ENCODE data around the gene TEAD2.
"Not testable (repeated sequence)": the region's sequence is repeated elsewhere in the genome, so short reads cannot be mapped to it uniquely, and the experiment has no call there.

Gene TEAD2

GRCh38 chr19:49383599-49383998, 21.4 kb upstream of the TEAD2 start:
- DNase-seq: no peak

GRCh38 chr19:49382639-49383038, 20.4 kb upstream of the TEAD2 start:
- DNase-seq: no peak

DNA sequence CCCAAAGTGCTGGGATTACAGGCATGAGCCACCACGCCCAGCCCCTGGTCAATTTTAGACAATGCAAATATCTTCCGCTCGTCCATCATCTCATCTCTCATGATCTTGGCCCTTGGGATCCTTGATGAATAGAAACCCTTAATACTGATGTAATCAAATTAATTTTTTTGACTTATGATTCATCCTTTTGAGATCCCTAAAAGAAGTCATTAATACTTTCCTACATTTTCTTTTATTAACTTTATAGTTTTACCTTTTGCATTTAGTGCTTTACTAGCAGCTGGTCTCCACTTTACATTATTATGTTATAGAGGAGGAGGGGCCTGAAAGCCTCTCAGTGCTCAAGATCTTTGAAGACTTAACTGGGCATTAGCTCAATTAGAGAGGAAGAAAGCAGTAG, 18.2 kb upstream of the TEAD2 start:
- DNase-seq: no peak

GRCh38 chr19:49378512-49378911, 16.3 kb upstream of the TEAD2 start:
- no peak for DNase-seq

DNA sequence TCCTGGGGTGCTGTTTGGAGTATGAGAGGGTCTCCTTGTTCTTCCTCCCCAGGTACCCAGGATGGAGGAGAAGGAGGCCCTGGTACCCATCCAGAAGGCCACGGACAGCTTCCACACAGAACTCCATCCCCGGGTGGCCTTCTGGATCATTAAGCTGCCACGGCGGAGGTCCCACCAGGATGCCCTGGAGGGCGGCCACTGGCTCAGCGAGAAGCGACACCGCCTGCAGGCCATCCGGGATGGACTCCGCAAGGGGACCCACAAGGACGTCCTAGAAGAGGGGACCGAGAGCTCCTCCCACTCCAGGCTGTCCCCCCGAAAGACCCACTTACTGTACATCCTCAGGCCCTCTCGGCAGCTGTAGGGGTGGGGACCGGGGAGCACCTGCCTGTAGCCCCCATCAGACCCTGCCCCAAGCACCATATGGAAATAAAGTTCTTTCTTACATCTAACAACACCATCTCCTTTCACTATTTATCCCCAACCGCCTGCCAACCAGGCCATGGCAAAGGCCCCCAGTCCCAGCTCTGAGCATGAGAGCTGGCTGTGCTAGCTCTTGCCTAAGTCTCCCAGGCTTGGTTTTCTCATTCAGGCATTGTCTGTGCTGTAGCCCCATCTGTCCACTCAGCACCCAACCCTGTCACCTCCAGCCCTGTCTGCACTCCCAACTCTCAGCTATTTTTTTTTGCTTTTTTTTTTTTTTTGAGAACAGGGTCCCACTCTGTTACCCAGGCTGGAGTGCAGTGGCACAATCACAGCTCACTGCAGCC, 12.6 kb upstream of the TEAD2 start:
- DNase-seq: no peak

GRCh38 chr19:49373174-49373573, 11.0 kb upstream of the TEAD2 start:
- not testable (repeated sequence) for DNase-seq

- no peak for DNase-seq
These were observed 9.0 kb upstream of the TEAD2 start for GRCh38 chr19:49371184-49371583.

GRCh38 chr19:49368711-49369358, 6.6 kb upstream of the TEAD2 start:
- DNase-seq: no peak

DNA sequence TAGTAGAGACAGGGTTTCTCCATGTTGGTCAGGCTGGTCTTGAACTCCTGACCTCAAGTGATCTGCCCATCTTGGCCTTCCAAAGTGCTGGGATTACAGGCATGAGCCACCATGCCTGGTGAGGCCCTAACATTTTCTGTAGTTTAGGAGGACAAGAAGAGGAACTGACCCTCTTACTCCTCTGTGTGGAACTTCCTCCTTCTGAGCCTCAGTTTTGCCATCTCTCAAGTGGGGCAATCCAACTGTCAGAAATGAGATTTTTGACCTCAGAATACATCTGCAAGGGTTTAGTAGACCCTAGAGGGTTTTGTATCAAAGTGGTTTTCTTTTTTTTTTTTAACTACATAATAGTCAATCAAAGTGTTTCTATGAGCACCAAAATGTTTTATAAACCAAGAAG, 3.9 kb upstream of the TEAD2 start:
- DNase-seq: no peak

DNA sequence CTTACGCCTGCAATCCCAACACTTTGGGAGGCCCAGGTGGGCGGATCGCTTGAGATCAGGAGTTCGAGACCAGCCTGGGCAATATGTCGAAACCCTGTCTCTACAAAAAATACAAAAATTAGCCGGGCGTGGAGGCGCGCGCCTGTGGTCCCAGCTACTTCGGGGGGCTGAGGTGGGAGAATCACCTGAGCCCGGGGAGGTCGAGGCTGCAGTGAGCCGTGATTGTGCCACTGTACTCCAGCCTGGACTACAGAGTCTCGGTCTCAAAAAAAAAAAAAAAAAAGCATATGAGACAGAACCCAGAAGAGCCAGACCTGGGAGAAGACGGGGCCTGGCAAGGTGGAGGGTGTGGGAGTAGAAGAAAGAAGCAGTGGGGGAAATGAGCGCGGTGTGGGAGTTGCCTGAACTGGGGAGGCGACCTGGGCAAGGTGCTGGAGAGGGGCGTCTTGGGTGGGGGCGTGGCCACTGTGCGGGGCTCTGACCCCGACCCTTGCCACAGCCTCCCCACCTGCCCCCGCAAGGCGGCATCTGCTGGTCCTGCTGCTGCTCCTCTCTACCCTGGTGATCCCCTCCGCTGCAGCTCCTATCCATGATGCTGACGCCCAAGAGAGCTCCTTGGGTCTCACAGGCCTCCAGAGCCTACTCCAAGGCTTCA, 2.0 kb upstream of the TEAD2 start:
- DNase-seq: no peak

DNA sequence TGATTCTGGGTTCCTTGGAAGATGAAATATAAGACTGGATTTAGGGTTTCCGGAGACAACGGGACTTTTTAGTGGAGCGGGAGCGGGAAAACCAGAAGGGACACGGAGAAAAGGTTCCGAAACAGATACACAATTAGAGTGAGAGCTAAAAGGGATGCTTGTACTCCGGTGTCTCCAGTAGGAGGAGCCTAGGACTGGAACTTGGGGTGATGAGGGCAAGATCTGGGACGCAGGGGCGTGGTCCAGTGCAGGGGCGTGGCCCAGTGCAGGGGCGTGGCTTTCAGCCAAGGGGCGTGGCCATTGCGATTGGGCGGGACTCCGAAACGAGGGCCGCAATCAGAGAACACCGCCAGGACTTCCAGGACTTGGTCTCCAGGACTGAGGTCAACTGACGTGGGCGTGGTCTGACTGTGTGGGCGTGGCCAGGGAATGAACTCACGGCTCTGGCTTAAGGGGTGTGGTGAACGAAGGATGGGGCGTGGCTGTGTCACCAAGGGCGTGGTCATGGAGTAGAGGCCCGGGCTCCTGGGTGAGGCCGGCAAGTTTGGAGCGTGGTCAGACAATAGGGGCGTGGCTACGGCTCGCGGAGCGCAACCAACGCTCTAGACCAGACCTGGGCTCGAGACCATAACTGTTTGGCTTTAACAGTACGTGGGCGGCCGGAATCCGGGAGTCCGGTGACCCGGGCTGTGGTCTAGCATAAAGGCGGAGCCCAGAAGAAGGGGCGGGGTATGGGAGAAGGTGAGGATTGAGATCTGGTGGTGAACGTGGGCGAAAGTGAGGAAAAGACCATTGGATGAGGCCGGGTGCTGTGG, 1.3 kb upstream of the TEAD2 start, which contains the start of gene DKKL1:
TSS of gene DKKL1 (plus strand) at position 610 of the 815 bp plus-strand sequence. CDS start at position 732, 122 bp downstream.
- peak; percentile 35 to 46 for DNase-seq

DNA sequence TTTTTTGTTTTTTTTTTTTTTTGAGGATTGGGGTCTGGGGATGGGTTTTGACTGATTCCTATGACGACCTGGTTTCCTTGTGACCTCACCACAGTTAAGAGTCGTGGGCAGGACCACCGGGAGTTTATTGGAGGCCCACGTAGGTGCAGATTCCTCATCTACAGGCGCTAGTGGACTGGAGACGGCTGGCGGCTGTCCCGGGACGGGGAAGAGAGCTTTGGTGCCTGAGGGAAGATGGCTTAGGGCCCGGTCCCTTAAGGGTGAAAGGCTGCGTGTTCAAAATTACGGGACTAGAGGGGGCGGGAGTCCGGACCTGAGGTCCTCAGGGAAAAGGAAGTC, 682 bp upstream of the TEAD2 start:
- DNase-seq: no peak

DNA sequence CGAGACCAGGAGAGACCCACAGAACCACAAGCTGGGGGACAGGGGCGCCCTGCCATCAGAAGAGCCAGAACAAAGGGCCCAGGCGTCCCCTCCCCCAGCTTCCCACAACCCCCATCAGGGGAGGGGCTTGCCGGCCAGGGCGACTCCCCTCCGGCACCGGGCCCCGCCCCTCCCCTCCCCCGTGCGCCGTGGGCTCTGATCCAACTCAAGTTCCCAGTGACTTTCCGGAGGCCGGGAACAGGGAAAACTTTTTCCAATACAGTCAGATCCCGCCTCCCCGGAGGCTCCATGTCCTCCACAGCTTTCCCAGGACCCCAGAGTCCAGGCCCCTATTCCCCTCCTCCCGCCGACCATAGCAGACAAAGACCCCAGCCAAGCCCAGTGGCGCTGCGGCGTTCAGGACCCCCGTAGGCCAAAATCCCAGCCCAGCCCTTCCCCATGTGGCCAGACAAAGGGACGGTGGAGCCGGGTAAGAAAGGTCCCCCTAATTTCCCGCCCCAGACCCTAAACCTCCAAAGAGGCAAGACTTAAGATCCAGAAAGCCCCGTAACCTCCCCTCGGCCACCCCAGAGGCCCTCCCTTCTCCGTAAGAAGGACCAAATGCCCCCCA, 673 bp downstream of the TEAD2 start:
- DNase-seq: no peak

GRCh38 chr19:49359851-49360820, 2.1 kb downstream of the TEAD2 start:
- DNase-seq: no peak

DNA sequence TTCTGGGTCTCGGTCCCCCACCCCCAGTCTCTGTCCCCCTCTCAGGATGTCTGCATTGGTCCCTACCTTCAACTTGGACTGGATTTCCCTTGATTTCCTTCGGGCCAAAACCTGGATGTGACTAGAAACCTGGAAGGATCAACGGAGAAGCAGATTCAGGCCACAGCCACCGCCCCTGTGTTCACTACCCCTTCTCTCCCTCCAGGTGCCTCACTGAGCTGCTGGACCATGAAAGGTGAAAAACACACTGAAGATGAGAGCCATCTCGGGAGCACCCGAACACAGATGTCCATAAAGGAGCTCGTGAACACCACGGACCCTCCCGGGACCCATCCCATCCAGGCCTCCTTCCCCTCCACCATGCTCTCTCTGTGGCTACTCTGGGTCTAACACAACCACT, 5.0 kb downstream of the TEAD2 start:
- no peak for DNase-seq

GRCh38 chr19:49356382-49356781, 5.8 kb downstream of the TEAD2 start:
- DNase-seq: no peak

GRCh38 chr19:49355909-49356353, 6.3 kb downstream of the TEAD2 start:
- no peak for DNase-seq

GRCh38 chr19:49349567-49349966, 12.6 kb downstream of the TEAD2 start:
- no peak for DNase-seq

GRCh38 chr19:49348305-49349189, 13.7 kb downstream of the TEAD2 start:
- no peak for DNase-seq

- DNase-seq: no peak
These were observed 14.4 kb downstream of the TEAD2 start for GRCh38 chr19:49347835-49348234.

Measured in stimulated activated CD4-positive, alpha-beta T cell treated with anti-CD3 and anti-CD28 coated beads, Interleukin-4, amount 100 ng/mL, for 4 hours (primary cell).